ENCODE data around the gene APLP1. TPM values are rescaled to one million over a fixed set of nuclear protein-coding genes. Genes with fewer than 3 reads are reported as not detected.
A peak's percentile ranks its signal among the peaks of the same experiment; 100 is the strongest.

Gene APLP1
- total RNA-seq, 1 experiment from 2014 or later: 36.9 TPM

DNA sequence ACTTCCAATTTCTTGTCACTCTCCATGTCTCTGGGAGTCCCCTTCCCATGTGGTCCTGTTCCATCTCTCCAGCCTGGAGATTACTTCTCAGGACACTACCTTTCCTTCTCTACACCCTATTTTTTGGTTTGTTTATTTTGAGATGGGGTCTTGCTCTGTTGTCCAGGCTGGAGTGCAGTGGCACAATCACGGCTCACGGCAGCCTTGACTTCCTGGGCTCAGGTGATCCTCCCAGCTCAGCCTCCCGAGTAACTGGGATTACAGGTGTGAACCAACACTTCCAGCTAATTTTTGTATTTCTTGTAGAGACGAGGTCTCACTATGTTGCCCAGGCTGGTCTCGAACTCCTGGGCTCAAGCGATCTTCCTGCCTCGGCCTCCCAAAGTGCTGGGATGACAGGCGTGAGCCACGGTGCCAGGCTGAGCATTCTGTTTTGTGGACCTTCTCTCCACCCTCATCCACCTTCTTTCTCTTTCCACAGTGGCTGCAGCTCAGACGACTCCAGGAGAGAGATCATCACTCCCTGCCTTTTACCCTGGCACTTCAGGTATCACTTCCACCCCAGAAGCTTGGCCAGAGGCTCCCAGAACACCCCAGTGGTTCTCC is 34.6 kb downstream of the APLP1 start:
- DNase-seq: no peak

More for the DNA sequence above, 34.6 kb downstream of the APLP1 start:
- Histone ChIP-seq H4K5ac (ENCODE audit: insufficient read length, low read depth, low read length) (no peak overlapping the region), H3K27me3 (ENCODE audit: insufficient read depth, low read length) (no peaks in the 10 kb centered on the region), H3K14ac (ENCODE audit: insufficient read depth, low read length) (no peak overlapping the region), H4K8ac (replicated peaks; ENCODE audit: insufficient read length, low read depth, low read length) (no peak overlapping the region), H3T11ph (ENCODE audit: low read length) (no peak overlapping the region), H3K4me2 (ENCODE audit: insufficient read depth, insufficient read length, low read length) (peak overlapping the region; percentile 55), H2BK15ac (ENCODE audit: low read depth, low read length) (no peak overlapping the region), H3K18ac (ENCODE audit: insufficient read length, low read depth, low read length) (peak overlapping the region; percentile 11), H3K56ac (ENCODE audit: insufficient read length, low read depth, low read length) (no peak overlapping the region), H4K91ac (ENCODE audit: insufficient read length, low read depth, low read length) (no peak overlapping the region), H3K4ac (ENCODE audit: low read depth, low read length) (no peak overlapping the region), H3K79me1 (ENCODE audit: insufficient read depth, low read depth, low read length, poor library complexity, severe bottlenecking) (peaks cover 3% of the 10 kb centered on the region), H3K79me2 (ENCODE audit: insufficient read depth, low read length) (no peaks in the 10 kb centered on the region), H3K23me2 (ENCODE audit: insufficient read length, low read depth, low read length, poor library complexity, severe bottlenecking) (peaks cover 10% of the 10 kb centered on the region), H2BK12ac (ENCODE audit: insufficient read length, low read depth, low read length) (no peak overlapping the region), H4K20me1 (ENCODE audit: control insufficient read depth, insufficient read depth, insufficient read length) (no peaks in the 10 kb centered on the region), H3K9me3 (ENCODE audit: control insufficient read depth, low read depth, low read length) (no peaks in the 10 kb centered on the region), H2BK5ac (ENCODE audit: insufficient read length, low read length) (no peak overlapping the region), H3K23ac (ENCODE audit: insufficient read length, low read depth, low read length) (no peak overlapping the region), H3K27ac (ENCODE audit: insufficient read length, low read depth, low read length) (no peak overlapping the region), H2AK5ac (ENCODE audit: insufficient read length, low read length) (no peak overlapping the region), H3K4me1 (ENCODE audit: insufficient read depth, low read length) (peaks cover 7% of the 10 kb centered on the region; the same call in 1 of the 2 replicates), H2BK120ac (ENCODE audit: low read depth, low read length, poor library complexity, severe bottlenecking) (no peak overlapping the region), H2BK20ac (ENCODE audit: low read depth, low read length, poor library complexity, severe bottlenecking) (no peak overlapping the region), H3K9ac (ENCODE audit: extremely low read depth, insufficient read length, low read length) (peak overlapping the region; percentile 31), H2AFZ (ENCODE audit: low read length) (no peak overlapping the region)
- H3K4me3 Mint-ChIP-seq: peak overlapping the region; percentile 80 to 86
- peak overlapping the region in 2 of 3 experiments; percentile 58 to 95; a peak in 3 of 7 replicates for H3K27ac Mint-ChIP-seq
- H3K9me3 Mint-ChIP-seq: no peaks in the 10 kb centered on the region; a peak in 1 of 5 replicates
- H3K27me3 Mint-ChIP-seq (ENCODE audit: low read depth): peaks cover 12% of the 10 kb centered on the region
- no CpG with 5 or more reads among the region's 10 CpGs for WGBS (ENCODE audit: extremely low coverage, insufficient read length, low lambda C conversion rate)
- H3K36me3 Mint-ChIP-seq (ENCODE audit: insufficient read depth in 1 of 3, low read depth in 3 of 3): peaks cover 0 to 8% (median 0%) of the 10 kb centered on the region in 3 experiments; a peak in 1 of 7 replicates
- peaks cover 17 to 44% of the 10 kb centered on the region in 2 experiments for H3K4me1 Mint-ChIP-seq
- TF ChIP-seq, protein P1, sequence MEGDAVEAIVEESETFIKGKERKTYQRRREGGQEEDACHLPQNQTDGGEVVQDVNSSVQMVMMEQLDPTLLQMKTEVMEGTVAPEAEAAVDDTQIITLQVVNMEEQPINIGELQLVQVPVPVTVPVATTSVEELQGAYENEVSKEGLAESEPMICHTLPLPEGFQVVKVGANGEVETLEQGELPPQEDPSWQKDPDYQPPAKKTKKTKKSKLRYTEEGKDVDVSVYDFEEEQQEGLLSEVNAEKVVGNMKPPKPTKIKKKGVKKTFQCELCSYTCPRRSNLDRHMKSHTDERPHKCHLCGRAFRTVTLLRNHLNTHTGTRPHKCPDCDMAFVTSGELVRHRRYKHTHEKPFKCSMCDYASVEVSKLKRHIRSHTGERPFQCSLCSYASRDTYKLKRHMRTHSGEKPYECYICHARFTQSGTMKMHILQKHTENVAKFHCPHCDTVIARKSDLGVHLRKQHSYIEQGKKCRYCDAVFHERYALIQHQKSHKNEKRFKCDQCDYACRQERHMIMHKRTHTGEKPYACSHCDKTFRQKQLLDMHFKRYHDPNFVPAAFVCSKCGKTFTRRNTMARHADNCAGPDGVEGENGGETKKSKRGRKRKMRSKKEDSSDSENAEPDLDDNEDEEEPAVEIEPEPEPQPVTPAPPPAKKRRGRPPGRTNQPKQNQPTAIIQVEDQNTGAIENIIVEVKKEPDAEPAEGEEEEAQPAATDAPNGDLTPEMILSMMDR (conservative IDR thresholded peaks at IDR 0.05): no peak
